Measurements from ENCODE around the gene JPH3.

The JPH3 gene

GRCh38 chr16:87625241-87625797 is 23.0 kb downstream of the JPH3 start:
- DNase-seq (ENCODE audit: low read depth in 2 of 2, low spot score in 1 of 2): no peak

GRCh38 chr16:87626401-87626800 is 24.1 kb downstream of the JPH3 start:
- DNase-seq (ENCODE audit: low read depth in 2 of 2, low spot score in 1 of 2): no peak

- no peak for DNase-seq (ENCODE audit: low read depth in 2 of 2, low spot score in 1 of 2)
These were observed 24.6 kb downstream of the JPH3 start for GRCh38 chr16:87626905-87627304.

GRCh38 chr16:87627542-87628245 is 25.4 kb downstream of the JPH3 start:
- no peak for DNase-seq (ENCODE audit: low read depth in 2 of 2, low spot score in 1 of 2)

GRCh38 chr16:87628246-87628923 is 26.1 kb downstream of the JPH3 start:
- DNase-seq (ENCODE audit: low read depth in 2 of 2, low spot score in 1 of 2): no peak

GRCh38 chr16:87628940-87629339 is 26.6 kb downstream of the JPH3 start:
- DNase-seq (ENCODE audit: low read depth in 2 of 2, low spot score in 1 of 2): no peak

GRCh38 chr16:87631067-87631466 is 28.8 kb downstream of the JPH3 start:
- no peak for DNase-seq (ENCODE audit: low read depth in 2 of 2, low spot score in 1 of 2)

GRCh38 chr16:87634411-87634810 is 32.1 kb downstream of the JPH3 start:
- no peak for DNase-seq (ENCODE audit: low read depth in 2 of 2, low spot score in 1 of 2)

GRCh38 chr16:87635541-87636049 is 33.3 kb downstream of the JPH3 start:
- DNase-seq (ENCODE audit: low read depth in 2 of 2, low spot score in 1 of 2): peak; percentile 9 to 49

GRCh38 chr16:87636050-87636684 is 33.9 kb downstream of the JPH3 start:
- peak; percentile 52 to 68 for DNase-seq (ENCODE audit: low read depth in 2 of 2, low spot score in 1 of 2)

- no peak for DNase-seq (ENCODE audit: low read depth in 2 of 2, low spot score in 1 of 2)
These were observed 34.4 kb downstream of the JPH3 start for GRCh38 chr16:87636741-87637140.

- DNase-seq (ENCODE audit: low read depth in 2 of 2, low spot score in 1 of 2): no peak
These were observed 35.0 kb downstream of the JPH3 start for GRCh38 chr16:87637357-87637756.

GRCh38 chr16:87638736-87639135 is 36.4 kb downstream of the JPH3 start:
- no peak for DNase-seq (ENCODE audit: low read depth in 2 of 2, low spot score in 1 of 2)

GRCh38 chr16:87641721-87642120 is 39.4 kb downstream of the JPH3 start:
- no peak for DNase-seq (ENCODE audit: low read depth in 2 of 2, low spot score in 1 of 2)

GRCh38 chr16:87642491-87642890 is 40.2 kb downstream of the JPH3 start:
- DNase-seq (ENCODE audit: low read depth in 2 of 2, low spot score in 1 of 2): no peak

GRCh38 chr16:87644186-87644585 is 41.9 kb downstream of the JPH3 start:
- no peak for DNase-seq (ENCODE audit: low read depth in 2 of 2, low spot score in 1 of 2)

GRCh38 chr16:87644596-87644995 is 42.3 kb downstream of the JPH3 start:
- DNase-seq (ENCODE audit: low read depth in 2 of 2, low spot score in 1 of 2): no peak

GRCh38 chr16:87645802-87646201 is 43.5 kb downstream of the JPH3 start:
- no peak for DNase-seq (ENCODE audit: low read depth in 2 of 2, low spot score in 1 of 2)

- no peak for DNase-seq (ENCODE audit: low read depth in 2 of 2, low spot score in 1 of 2)
These were observed 45.3 kb downstream of the JPH3 start for GRCh38 chr16:87647431-87648185.

- no peak for DNase-seq (ENCODE audit: low read depth in 2 of 2, low spot score in 1 of 2)
These were observed 45.9 kb downstream of the JPH3 start for GRCh38 chr16:87648236-87648635.

Data from stimulated activated CD8-positive, alpha-beta memory T cell treated with anti-CD3 and anti-CD28 coated beads, Interleukin-4, amount 100 ng/mL, for 1 hour (primary cell).